GM19467 (cell line): Measurements from ENCODE around the gene RIC8B.
"Not testable (repeated sequence)": the region's sequence is repeated elsewhere in the genome, so short reads cannot be mapped to it uniquely, and the experiment has no call there.

Experiments used
- ATAC-seq: cut with Tn5 transposase; IDR thresholded peaks from one replicate; pipeline ENCODE4 v1.9.1; 2021; ENCODE audit warnings: mild to moderate bottlenecking, moderate library complexity; ENCODE audit not compliant: unreplicated experiment

Gene RIC8B

GRCh38 chr12:106897981-106898901, 123.8 kb downstream of the RIC8B start:
- ATAC-seq, result no peak

DNA sequence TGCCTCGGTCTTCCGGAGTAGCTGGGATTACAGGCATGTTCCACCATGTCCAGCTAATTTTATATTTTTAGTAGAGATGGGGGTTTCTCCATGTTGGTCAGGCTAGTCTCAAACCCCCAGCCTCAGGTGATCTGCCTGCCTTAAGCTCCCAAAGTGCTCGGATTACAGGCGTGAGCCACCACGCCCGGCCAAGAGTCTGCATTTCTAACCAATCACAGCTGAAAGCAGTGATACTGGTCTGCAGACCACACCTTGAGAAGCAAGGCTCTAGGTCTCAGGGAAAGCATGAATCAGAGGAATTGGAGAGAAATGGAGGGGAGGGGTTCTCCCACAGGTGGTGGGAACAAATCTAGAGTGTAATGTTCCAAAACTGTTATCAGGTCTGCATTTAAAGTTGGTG, 126.1 kb downstream of the RIC8B start:
- ATAC-seq, result no peak

DNA sequence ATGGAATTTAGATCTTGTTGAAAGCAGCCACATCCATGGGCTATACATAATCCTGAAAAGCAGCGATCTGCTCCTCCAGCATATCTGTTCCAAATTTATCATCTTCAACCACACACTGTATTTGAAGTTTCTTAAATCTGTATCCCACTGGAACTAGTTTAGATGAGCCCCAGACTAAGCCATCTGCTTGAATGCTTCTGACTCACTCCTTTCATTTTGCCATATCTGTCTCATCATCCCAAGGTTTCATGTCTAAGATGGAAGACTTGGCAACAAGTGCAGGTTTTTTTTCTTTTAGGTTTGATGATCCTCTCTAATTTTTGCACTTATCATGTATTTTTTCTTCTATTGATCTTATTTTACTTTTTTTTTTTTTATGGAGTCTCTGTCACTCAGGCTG, 126.8 kb downstream of the RIC8B start:
- ATAC-seq, result no peak

DNA sequence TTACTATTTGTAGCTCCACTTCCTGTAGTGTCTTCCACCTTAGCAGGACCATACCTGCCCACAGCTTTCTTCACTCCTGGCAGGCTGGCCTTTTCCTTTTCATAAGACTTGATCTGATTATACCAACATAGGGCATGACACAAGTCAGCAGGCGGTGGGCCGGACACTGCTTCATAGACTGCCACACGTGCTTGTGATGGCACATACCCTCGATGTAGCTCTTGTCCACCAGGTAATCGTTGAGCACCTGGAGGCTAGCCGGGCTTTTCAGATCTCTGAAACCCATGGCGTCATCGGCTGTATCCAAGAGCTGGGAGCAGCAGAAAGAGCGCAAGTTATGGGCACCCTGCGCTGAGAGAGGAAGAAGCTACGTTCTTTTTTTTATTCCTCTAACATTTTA, 127.6 kb downstream of the RIC8B start:
- no peak for ATAC-seq

DNA sequence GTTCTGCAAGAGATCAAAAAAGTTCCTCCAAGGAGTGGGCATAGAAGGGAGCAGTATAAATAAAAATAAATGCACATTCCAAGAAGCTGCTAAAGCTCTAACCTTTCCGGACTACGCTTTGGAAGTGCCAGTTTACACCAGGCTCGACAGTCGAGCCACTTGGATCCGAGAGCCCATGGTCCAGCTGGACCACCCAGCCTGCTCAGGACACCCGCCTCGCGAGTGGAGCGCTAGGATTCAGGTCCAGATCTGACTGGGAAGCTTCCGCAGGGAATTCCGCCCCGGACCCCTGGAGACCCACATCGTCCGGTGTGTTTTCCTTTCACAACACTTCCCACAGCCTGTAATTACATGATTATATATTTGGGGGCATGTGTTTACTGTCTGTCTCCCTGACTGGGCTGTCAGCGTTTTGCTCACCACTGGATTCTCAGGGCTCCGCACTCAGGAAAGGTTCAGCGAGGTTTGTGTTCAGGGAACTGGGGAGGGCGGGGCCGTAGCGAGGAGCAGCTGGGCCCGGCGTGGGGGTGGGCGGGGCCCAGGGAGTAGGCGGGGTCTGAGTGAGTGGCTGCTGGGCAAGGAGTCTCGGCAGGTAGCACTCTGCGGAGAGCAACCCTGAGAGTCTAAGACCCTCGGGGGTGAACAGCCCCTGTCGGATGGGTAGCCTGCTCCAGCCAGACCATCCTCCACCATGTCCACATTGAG, 128.9 kb downstream of the RIC8B start:
- ATAC-seq, result no peak

GRCh38 chr12:106906715-106907114, 132.2 kb downstream of the RIC8B start:
- ATAC-seq, result no peak

DNA sequence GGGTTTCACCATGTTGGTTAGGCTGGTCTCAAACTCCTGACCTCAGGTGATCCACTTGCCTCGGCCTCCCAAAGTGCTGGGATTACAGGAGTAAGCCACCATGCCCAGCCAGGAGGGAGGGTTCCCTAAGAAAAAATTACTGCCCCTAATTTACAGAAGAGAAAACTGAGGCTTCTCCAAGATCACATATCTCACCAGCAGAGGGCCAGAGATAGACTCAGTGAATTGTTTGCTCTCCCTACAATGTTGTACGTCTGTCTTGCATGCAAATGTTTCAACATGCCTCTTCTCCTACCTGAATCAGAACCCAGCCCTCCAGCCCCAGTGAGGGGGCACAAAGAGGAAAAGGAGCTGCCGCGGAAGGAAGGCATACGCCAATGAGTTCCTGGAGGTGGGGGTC, 132.9 kb downstream of the RIC8B start:
- ATAC-seq, result no peak

DNA sequence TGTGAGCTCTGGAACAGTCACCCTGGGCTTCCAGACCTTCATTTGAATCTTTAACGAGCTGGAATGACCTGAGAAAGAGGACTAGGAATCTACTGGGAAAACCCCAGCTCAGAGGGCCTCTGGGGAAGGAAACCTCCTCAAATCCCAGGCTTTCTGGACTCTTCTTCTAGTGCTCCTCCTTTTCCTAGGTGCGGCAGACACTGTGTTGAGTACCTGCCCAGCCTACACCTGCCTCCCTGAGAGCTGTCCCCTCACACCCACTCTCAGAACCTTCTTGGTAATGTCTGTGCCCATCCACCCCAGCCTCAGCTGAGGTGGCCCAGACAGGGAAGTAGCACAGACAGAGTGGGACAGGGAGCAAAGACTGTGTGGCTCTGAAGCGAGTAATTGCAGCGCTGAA, 133.4 kb downstream of the RIC8B start:
- ATAC-seq, result no peak

DNA sequence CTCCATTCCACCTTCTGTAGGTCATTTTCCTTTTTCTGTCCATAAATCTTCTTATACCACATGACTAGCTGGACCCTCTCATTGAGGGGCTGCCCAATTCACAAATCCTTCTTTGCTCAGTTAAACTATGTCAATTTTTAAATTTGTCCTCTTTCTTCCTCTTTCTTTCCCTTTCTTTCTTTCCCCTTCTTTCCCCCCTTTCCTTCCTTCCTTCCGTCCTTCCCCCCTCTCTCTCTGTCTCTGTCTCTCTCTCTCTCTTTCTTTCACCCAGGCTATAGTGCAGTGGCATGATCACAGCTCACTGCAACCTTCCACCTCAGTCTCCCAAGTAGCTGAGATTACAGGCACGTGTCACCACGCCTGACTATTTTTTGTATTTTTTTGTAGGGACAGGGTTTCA, 134.1 kb downstream of the RIC8B start:
- ATAC-seq, result no peak

DNA sequence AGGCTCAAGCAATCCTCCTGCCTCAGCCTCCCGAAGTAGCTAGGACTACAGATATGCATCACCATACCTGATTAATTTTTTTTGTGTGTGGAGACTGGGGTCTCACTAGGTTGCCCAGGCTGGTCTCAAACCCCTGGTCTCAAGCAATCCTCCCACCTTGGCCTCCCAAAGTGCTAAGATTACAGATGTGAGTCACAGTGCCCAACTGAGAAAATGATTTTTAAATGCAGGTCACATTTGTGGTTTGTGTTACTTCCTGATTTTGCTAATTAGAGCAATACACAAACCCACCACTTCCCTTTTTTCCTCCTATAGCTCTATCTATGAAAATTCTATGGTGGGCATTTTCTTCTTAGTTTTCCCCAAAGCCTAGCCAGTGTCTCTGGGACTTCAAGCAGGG, 135.7 kb downstream of the RIC8B start:
- no peak for ATAC-seq

- ATAC-seq, result no peak
Observed at GRCh38 chr12:106911581-106911980, 137.1 kb downstream of the RIC8B start.

- no peak for ATAC-seq
Observed at GRCh38 chr12:106913456-106913855, 139.0 kb downstream of the RIC8B start.

DNA sequence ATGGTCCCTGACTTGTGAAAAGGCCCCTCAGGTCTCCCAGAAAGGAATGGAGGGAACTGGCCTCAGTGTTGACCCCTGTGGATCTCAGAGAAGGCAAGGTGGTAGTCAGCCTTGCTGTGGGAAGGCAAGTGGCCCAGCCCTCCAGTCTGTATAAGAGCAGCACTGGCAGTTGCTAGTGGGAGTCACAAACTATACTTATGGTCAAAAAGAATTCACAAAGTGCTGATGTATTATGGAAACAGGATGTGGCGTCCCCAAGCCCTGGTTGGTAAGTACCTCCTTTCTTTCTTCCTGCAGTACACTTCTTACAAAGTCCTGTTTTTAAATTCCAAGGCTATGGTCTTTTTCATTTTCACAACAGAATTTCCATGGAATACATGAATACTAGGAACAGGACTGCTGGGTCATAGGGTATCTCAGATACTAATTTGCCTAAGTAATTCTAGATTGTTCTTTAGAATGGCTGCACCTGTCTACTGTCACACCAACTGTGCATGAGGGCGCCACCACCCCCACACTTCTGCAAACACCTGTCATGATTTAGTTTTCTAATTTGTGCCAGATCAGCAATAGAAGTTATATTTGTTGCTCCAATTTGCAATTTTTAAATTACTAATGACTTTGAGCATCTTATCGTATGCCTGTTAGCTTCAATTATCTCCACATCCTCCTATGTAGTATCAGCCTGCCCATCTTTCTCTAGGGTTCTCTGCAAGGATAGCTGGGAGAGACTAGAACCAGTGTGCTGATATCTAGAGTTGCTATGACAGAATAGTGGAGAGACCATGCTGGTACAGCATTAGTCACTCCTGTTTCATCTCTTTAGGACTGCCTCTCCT, 140.5 kb downstream of the RIC8B start:
- peak; percentile 67 for ATAC-seq

GRCh38 chr12:106915635-106916026, 141.1 kb downstream of the RIC8B start:
- ATAC-seq, result no peak

GRCh38 chr12:106917503-106917902, 143.0 kb downstream of the RIC8B start:
- no peak for ATAC-seq

- ATAC-seq, result no peak
Observed at GRCh38 chr12:106918746-106919145, 144.3 kb downstream of the RIC8B start.

GRCh38 chr12:106919910-106920544, 145.5 kb downstream of the RIC8B start:
- no peak for ATAC-seq

GRCh38 chr12:106921976-106922375, 147.5 kb downstream of the RIC8B start:
- not testable (repeated sequence) for ATAC-seq

DNA sequence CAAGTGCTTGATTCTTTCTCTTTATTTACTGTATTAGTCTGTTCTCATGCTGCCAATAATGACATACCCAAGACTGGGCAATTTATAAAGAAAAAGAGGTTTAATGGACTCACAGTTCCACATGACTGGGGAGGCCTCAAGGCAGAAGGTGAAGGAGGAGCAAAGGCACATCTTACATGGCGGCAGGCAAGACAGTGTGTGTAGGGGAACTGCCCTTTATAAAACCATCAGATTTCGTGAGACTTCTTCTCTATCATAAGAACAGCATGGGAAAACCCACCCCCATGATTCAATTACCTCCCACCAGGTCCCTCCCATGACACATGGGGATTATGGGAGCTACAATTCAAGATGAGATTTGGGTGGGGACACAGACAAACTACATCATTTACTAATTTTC, 149.1 kb downstream of the RIC8B start:
- not testable (repeated sequence) for ATAC-seq

DNA sequence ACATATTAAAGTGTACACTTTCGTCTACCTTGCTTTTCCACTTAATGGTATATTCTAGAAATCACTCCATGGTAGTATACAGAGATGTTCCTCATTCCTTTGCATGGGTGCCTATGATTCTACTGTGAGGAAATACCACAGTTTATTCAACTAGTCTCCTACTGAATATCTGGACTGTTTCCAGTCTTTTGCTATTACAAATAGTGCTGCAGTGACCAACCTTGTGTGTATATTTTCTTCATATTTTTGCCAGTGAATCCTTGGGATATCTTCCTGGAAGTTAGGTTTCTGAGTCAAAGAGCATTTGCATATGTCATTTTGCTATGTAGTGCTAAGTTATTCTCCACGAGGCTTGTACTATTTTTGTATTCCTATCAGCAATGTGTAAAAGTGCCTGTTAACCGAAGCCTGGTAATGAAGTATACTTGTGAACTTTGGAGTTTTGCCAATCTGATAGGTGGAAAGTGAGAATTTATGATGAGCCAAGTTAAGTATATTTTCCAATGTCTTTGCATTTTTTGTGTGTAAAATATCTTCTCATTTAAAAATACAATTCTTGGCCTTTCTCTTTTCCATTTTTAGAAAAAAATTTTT, 149.9 kb downstream of the RIC8B start:
- no peak for ATAC-seq
